ENCODE results near the gene RPL22. TPM values are rescaled to one million over a fixed set of nuclear protein-coding genes. Genes with fewer than 3 reads are reported as not detected.
A peak's percentile ranks its signal among the peaks of the same experiment; 100 is the strongest.

Gene RPL22
- total RNA-seq, 1 donor from 2014 or later: 153 TPM

DNA sequence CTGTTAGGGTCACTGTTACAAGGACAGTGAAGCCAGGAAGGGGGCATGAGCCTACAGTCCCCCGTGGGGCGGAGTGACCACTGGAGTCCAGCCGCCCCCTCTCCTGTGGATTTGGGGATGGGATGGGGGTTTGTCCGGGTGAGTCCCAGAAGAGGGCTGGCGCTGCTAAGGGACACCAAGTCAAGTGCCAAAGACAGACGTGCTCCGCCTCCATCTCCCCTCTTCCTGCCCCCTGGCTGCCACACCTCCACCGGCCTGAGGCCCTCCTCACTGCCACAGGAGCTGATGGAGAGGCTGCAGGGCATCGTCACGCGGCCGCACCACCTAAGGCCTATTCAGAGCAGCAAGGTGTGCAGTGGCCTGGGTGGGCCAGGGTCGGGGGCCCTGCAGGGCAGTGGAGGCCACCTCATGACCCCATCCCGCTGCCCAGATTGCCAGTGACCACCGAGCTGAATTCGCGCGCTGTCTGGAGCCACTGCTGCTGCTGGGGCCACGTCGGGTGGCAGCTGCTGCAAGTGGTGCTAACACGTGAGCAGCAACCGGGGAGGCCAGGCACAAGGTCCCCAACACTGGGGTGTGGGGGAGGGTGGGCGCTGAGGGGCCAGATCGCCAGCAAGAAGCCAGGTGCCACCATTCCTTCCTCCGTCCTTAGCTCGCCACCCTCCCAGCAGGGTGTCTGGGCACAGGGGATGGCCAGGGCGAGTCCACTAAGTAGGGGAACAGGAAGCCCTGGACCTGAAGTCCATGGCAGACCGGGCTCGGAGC is 11.4 kb upstream of the RPL22 start:
- TF ChIP-seq, protein P1, sequence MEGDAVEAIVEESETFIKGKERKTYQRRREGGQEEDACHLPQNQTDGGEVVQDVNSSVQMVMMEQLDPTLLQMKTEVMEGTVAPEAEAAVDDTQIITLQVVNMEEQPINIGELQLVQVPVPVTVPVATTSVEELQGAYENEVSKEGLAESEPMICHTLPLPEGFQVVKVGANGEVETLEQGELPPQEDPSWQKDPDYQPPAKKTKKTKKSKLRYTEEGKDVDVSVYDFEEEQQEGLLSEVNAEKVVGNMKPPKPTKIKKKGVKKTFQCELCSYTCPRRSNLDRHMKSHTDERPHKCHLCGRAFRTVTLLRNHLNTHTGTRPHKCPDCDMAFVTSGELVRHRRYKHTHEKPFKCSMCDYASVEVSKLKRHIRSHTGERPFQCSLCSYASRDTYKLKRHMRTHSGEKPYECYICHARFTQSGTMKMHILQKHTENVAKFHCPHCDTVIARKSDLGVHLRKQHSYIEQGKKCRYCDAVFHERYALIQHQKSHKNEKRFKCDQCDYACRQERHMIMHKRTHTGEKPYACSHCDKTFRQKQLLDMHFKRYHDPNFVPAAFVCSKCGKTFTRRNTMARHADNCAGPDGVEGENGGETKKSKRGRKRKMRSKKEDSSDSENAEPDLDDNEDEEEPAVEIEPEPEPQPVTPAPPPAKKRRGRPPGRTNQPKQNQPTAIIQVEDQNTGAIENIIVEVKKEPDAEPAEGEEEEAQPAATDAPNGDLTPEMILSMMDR (IDR thresholded peaks at IDR 0.05; ENCODE audit: insufficient read depth, low read length, severe bottlenecking): no peak
- no peak for FAIRE-seq

DNA sequence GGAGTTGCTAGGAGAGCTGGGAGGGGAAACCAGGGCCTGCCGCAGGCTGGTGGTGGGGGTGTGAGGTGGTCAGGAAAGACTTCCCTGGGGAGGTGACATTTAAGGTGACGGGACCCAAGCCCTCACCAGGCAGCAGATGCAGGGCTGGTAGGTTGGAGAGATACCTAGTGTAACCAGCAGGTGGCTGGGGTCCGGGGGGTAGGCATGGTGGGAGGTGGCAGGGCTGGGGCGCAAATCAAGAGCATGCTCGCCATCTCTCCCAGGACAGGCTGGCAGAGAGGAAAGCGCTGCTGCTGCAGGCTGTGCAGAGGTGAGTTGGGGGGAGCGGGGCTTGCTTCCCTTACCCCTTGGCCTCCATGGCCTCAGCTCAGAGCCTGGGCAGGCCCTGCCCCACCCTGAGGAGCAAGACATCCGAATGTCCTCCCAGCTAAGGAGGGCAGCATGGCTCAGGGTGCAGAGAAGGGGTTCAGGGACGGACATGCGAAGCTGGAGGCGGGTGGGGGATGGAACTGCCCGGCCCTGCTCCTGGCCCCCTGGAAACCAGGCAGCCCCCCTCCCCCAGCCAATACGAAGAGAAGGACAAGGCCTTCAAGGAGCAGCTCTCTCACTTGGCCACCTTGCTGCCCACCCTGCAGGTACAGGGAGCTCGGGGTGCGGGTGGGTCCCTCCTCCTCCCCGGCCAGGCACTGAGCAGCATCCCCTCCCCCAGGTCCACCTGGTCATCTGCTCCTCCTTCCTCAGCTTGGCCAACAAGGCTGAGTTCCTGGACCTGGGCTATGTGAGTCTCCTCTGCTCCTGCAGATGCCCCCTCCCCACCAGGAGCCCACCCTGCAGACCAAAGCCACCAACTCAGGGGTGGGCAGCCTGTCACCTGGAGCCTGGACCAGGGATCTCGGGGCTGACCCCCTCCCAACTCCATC is 10.5 kb upstream of the RPL22 start:
- Histone ChIP-seq H3K36me3 (ENCODE audit: control insufficient read depth, insufficient read depth, low read length) (peaks cover 12% of the 10 kb centered on the region), H3K4me3 (ENCODE audit: low read depth, low read length) (no peak overlapping the region), H3K27me3 (ENCODE audit: control insufficient read depth, insufficient read depth, low read length) (no peaks in the 10 kb centered on the region)
- TF ChIP-seq, protein P1 (IDR thresholded peaks at IDR 0.05; ENCODE audit: insufficient read depth, low read length, severe bottlenecking): peak; percentile 38
- DNase-seq (ENCODE audit: low read depth): no peak
- FAIRE-seq: no peak

More for the DNA sequence above, 11.4 kb upstream of the RPL22 start:
- H3K27me3 ChIP-seq (ENCODE audit: control insufficient read depth, insufficient read depth, low read length): no peaks in the 10 kb centered on the region
- H3K4me3 ChIP-seq (ENCODE audit: low read depth, low read length): no peak overlapping the region
- no peak for DNase-seq (ENCODE audit: low read depth)
- peaks cover 12% of the 10 kb centered on the region for H3K36me3 ChIP-seq (ENCODE audit: control insufficient read depth, insufficient read depth, low read length)

DNA sequence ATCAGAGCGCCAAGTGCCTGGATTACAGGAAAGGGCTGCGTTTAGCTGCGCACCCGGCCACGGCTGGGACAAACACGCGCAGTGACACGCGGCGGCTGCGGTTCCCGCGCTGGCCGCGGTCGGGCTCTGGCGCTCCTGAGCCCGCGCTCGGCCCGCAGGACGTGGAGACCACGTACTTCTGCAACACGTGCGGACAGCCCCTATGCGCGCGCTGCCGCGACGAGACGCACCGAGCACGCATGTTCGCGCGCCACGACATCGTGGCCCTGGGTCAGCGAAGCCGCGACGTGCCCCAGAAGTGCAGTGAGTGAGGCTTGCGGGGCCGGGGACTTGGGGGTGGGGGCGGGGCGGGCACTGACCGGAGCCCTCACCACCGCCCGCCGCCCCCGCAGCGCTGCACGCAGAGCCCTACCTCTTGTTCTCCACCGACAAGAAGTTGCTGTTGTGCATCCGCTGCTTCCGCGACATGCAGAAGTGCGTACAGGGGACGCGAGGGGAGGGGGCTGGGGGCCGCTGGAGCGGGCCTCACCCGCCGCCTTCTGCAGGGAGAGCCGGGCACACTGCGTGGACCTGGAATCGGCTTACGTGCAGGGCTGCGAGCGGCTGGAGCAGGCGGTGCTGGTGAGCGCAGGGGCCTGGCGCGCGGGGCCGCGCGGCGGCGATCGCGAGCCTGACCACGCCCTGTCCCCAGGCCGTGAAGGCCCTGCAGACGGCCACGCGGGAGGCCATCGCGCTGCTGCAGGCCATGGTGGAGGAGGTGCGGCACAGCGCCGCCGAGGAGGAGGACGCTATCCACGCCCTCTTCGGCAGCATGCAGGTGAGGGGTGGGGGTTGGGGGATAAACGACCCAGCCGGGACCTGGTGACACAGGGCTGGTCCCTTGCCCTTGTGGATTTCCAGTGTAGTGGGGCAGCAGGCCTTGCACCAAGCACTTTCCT is 9.6 kb upstream of the RPL22 start:
- FAIRE-seq (no peak), DNase-seq (ENCODE audit: low read depth) (no peak)
- H3K36me3 ChIP-seq (ENCODE audit: control insufficient read depth, insufficient read depth, low read length): peaks cover 12% of the 10 kb centered on the region
- H3K4me3 ChIP-seq (ENCODE audit: low read depth, low read length): no peak overlapping the region
- TF ChIP-seq, protein P1 (IDR thresholded peaks at IDR 0.05; ENCODE audit: insufficient read depth, low read length, severe bottlenecking): no peak
- H3K27me3 ChIP-seq (ENCODE audit: control insufficient read depth, insufficient read depth, low read length): no peaks in the 10 kb centered on the region

DNA sequence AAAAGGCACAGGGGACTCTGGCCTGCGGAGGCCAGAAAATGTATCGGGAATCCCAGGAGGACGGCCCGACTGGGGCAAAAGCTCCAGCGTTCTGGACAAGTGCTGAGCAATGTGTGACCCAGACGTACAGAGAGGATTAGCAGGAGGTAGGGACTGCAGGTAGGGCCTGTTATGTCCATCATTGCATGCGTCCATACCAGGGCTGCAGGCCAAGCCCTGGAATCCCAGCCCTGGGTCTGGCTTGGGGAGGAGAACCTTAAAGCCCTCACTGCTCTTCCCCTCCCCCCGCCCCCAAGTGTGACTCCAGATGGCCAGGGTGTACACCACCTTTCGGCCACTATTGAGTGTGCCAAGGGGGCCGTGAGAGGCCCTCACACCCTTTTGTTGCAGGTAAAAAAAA is 8.5 kb upstream of the RPL22 start:
- TF ChIP-seq, protein P1 (IDR thresholded peaks at IDR 0.05; ENCODE audit: insufficient read depth, low read length, severe bottlenecking): no peak
- Histone ChIP-seq H3K36me3 (ENCODE audit: control insufficient read depth, insufficient read depth, low read length) (peaks cover 11% of the 10 kb centered on the region), H3K27me3 (ENCODE audit: control insufficient read depth, insufficient read depth, low read length) (no peaks in the 10 kb centered on the region), H3K4me3 (ENCODE audit: low read depth, low read length) (no peak overlapping the region)
- DNase-seq (ENCODE audit: low read depth): no peak
- FAIRE-seq: no peak

DNA sequence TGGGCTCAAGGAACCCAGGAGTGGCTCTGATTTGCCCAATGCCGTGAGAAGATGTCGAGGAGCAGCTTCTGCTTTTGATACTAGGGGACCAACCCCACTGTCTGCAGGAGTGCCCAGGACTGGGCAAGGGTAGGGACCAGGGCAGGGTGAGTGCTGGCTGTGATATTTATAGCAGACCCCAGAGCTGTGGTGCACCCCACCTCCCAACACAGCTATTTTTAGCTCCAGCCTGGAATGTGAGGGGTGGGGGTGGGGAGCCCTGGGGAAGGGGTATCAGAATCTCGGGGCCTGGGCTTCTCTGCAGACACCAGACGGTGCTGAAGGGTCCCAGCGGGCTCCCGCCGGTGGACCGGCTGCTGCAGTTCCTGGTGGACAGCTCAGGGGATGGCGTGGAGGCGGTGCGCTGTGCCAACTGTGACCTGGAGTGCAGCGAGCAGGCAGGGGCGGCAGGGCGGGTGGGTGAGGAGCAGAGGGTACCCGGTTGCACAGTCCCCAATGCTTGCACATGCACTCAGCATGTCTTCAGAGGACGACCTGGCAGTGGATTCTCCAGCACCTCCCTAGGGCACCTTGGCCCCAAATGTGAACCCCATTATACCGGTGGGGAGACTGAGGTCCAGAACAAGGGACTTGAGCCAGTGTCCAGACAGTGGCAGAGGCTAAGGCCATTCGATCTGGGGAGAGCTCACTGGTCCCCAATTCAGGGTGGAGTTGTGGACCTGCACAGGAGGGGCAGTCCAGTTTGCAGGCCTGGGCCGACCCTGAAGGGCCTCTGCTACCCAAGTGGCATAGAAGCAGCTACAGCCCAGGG is 7.9 kb upstream of the RPL22 start:
- no peaks in the 10 kb centered on the region for H3K27me3 ChIP-seq (ENCODE audit: control insufficient read depth, insufficient read depth, low read length)
- DNase-seq (ENCODE audit: low read depth) (no peak), FAIRE-seq (no peak)
- TF ChIP-seq, protein P1 (IDR thresholded peaks at IDR 0.05; ENCODE audit: insufficient read depth, low read length, severe bottlenecking): no peak
- H3K4me3 ChIP-seq (ENCODE audit: low read depth, low read length): peak overlapping the region; percentile 56
- H3K36me3 ChIP-seq (ENCODE audit: control insufficient read depth, insufficient read depth, low read length): peaks cover 8% of the 10 kb centered on the region
